ENCODE data around the gene CCDC102A.
"Not testable (repeated sequence)": the region's sequence is repeated elsewhere in the genome, so short reads cannot be mapped to it uniquely, and the experiment has no call there.

The CCDC102A gene

DNA sequence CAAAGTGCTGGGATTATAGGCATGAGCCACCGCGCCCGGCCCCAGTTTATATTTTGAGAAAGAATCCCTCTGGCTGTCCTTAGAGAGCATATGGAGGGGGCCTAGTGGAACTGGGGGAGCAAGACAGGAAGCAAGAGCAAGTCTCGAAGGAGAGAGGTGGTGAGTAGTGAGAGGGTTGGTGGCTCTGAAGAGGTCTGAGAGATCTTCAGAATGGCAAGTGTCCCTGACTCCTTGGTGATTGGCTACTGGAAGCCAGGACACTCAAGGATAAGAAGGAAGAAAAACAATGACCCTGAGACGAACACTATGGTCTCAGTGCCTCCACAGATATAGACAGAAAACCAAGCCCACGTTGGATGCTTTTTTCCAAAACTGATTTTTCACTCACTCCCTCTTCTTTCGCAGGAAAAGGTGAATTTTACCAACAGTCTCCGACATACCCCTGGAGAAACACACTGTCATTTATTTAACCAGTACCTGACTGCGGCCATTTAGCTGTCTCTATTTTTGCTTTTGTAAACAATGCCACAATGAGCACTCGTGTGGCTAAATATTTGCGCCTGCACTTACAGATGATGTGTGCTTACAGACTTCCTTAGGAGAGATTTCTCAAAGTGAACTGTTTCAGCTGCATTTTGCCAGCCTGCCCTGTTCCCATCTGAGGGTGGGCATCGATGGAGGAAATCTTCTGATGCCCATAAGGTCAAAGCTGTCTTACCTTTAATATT lies 34.2 kb downstream of the CCDC102A start:
- no peak for DNase-seq (ENCODE audit: low read depth, low spot score)

DNA sequence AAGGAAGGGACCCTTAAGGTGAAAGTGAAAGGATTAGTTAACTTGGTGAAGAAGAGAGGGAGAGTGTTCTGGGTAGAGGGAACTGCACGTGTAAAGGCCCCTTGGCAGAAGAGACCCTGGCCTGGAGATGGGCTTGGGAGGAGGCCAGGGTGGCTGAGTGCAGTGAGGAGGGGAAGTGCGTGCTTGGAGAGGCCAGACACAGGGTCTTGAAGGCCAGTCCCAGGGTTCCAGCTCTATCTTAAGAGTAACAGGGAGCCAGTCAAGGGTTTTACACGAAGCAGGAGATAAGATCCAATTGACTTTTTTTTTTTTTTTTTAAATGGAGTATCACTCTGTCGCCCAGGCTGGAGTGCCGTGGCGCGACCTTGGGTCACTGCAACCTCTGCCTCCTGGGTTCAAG lies 34.9 kb downstream of the CCDC102A start:
- DNase-seq (ENCODE audit: low read depth, low spot score) = no peak

DNA sequence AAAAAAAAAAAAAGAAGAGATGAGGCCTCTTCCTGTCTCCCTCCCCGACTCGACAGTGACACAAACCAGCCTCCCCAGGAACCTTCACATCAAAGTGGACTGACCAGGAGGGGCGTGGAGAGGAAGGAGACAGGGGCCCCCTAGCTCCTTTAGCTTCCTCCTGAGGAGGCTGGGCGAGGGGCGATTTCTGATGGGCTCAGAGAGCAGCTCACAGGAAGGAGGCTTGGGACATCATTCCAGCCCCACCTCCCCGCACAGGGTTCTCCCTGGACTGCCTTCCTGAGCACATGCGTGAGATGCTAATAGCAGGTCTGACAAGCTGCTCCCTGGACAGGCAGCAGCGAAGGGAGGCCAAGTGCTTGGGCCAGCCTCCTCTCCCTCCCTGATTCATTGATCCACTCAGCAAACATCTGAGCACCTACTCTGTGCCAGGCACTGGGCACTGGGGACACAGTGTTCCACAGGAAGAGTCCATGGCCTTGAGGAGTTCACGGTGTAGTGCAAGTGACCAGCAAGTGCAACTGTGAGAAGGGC lies 35.7 kb downstream of the CCDC102A start:
- no peak for DNase-seq (ENCODE audit: low read depth, low spot score)

GRCh38 chr16:57499941-57500340 lies 36.4 kb downstream of the CCDC102A start:
- DNase-seq (ENCODE audit: low read depth, low spot score) = not testable (repeated sequence)

GRCh38 chr16:57498031-57498430 lies 38.3 kb downstream of the CCDC102A start:
- DNase-seq (ENCODE audit: low read depth, low spot score) = no peak

- DNase-seq (ENCODE audit: low read depth, low spot score) = no peak
Measured at GRCh38 chr16:57497121-57497520, 39.2 kb downstream of the CCDC102A start.

- no peak for DNase-seq (ENCODE audit: low read depth, low spot score)
Measured at GRCh38 chr16:57493767-57494166, 42.6 kb downstream of the CCDC102A start.

- no peak for DNase-seq (ENCODE audit: low read depth, low spot score)
Measured at GRCh38 chr16:57489229-57489628, 47.1 kb downstream of the CCDC102A start.

- no peak for DNase-seq (ENCODE audit: low read depth, low spot score)
Measured at GRCh38 chr16:57486858-57487834, 49.2 kb downstream of the CCDC102A start.

DNA sequence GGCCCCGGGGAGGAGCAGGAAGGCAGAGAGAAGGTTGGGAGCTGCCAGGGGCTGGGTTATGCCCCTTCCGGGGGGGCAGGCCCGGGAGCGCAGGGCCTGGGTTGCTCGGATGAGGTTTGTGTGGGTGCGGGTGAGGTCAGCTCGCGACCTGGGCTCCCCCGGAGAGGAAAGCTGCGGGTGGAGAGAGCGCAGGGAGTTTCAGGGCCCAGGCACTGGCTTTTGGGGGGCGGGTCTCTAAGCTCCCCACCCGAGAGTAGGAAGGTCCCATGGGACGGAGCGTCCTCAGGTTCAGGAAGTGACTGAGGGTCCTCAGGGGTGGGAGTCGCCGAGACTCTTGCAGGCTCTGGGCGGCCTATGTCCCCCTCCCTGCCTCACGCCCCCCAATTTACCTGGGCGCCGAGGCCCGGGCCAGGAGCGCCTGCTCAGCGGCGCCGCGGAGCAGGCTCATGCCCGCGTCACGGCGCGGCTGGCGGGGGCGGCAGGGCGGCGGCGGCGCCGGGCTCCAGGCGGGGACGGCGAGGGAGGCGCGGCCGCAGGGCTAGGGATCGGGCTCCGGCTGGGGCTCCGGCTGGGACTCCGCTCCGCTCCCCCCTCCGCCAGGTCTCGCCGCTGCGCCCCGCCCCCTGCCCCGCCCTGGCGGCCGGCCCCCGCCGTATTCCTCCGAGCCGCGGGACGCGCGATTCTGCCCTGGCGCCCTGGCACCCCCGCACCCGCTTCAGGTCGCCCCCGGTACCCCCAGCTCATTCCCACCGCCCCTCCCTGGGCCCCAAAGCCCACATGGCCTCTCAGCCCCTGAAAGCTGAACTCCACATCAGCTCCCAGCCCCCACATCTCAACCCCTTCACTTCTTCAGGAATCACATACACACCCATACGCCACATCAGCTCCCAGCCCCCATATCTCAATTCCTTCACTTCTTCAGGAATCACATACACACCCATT lies 50.2 kb downstream of the CCDC102A start, which contains the start of gene DOK4:
Gene DOK4, minus strand, starts transcription at position 578 of the 942 bp plus-strand sequence. CDS start 6,986 bp downstream, outside the sequence.
- peak; percentile 67 for DNase-seq (ENCODE audit: low read depth, low spot score)

DNA sequence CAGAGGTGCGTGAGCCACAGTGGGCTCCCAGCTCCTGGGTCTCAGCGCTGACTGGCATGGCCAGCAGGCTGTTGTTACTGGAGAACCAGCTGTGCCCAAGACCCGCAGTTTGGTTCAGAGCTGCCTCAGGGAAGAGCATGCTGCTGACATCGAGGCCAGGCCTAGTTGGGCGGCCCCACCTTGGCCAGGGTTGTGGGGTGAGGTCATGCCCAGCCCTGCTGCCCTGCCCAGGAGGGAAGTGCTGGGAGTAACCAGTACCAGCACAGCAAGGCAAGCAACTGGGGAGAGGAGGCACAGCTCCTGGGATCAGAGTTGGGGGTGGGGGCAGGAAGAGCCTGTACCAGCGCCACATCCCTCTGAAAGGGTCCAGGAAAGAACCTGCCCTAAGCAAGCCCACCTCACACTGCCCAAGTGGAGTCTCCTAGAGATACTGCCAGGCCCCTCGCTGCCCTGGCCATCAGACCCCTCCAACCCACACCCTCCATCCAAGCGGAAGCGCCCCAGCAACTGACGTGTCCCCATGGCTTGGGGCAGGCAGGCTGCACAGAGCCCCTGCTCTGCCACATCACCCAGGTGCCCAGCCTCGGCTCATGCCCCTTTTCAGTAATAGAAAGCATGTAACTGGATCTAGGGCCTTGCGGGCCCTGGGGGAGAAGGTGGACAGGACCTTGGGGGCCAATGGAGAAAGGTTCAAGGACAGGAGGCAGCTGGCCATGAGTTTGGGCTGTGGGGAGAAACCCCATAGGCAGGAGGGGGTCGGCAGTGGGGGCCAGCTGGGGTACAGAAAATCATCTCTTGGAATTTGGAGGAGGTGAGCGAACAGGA lies 51.1 kb downstream of the CCDC102A start:
- DNase-seq (ENCODE audit: low read depth, low spot score) = no peak

GRCh38 chr16:57484515-57485005 lies 51.8 kb downstream of the CCDC102A start:
- DNase-seq (ENCODE audit: low read depth, low spot score) = no peak

GRCh38 chr16:57483725-57484514 lies 52.5 kb downstream of the CCDC102A start:
- DNase-seq (ENCODE audit: low read depth, low spot score) = no peak

DNA sequence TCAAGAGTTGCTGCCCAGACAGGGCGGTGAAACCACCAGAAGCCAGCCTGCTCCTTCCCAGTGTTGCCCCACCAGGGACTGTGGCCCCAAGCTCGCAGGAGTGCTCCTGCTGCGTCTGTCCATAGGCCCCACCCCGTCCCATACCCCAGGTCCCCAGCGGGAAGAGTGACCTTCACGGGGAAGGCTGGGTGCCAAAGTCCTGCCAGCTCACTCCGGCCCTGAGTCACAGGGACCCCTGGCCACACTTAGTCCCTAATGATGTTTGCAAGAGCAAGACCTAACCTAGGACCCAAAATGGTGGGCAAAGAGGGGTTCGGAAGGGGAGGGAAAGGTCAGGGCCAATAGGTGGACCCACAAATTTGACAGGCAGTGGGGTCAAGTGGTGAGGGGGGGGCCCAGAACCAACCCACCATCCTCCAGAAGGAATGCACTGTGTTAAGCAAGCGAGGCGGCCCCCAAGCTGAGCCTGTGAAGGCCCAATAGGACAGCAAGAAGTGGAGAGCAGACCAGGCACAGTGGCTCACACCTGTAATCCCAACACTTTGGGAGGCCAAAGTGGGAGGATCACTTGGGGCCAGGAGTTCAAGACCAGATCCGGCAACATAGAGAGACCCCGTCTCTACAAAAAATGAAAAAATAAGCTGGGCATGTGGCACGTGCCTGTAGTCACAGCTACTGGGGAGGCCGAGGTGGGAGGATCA lies 53.4 kb downstream of the CCDC102A start:
- DNase-seq (ENCODE audit: low read depth, low spot score) = no peak

GRCh38 chr16:57481421-57481820 lies 55.0 kb downstream of the CCDC102A start:
- no peak for DNase-seq (ENCODE audit: low read depth, low spot score)

GRCh38 chr16:57480754-57481230 lies 55.6 kb downstream of the CCDC102A start:
- no peak for DNase-seq (ENCODE audit: low read depth, low spot score)

DNA sequence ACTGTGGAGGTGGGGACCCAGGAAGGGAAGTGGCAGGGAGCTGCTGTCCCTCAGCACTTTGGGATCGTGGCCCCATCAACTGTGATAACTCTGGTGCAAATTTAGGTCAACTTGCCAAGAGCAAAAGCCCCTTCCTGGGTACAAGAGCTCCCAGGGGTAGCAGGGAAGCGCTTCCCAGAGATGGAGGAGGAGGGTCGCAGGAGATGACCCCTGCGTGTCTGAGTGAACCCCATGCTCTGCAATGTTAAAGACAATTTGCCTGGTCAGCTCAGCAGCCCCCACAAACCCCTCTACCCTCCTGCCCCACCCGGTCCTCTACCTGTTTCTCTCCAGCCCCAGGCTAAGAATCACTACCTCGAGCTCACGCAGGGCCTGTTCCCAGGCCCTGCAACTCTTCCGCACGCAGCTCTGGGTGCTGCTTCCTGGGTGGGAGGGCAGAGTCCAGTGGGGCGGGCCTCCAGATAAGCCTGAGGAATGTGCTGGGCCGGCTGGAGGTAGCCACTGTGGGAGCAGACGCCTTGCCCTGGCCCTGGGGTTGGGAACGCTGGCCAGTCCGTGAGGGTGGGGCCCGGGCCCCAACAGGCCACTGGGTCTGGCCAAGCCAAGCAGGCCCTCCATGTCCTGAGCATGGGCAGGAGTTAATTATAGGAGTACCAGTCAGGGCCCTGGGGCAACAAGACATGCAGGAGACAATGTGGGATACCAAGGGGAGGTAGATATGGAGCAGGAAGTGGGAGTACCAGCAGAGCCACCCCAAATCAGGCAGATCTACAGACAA lies 56.2 kb downstream of the CCDC102A start:
- no peak for DNase-seq (ENCODE audit: low read depth, low spot score)

Data from activated naive CD8-positive, alpha-beta T cell treated with anti-CD3 and anti-CD28 coated beads, Interleukin-2, amount 50 U/mL, for 16 hours (primary cell).